GM18505 (cell line): Measurements from ENCODE around the gene INPP5K.

Source experiments
- ATAC-seq: cut with Tn5 transposase; IDR thresholded peaks from one replicate; pipeline ENCODE4 v1.9.1; 2021; ENCODE audit not compliant: unreplicated experiment
- POLR2A ChIP-seq: IDR thresholded peaks from 4 replicates; pipeline ENCODE4 v1.6.1; 2011; ENCODE audit warnings: borderline replicate concordance; ENCODE audit not compliant: insufficient read depth, insufficient read length; ENCODE audit errors: extremely low read depth

INPP5K gene

GRCh38 chr17:1503699-1504098 is 12.7 kb downstream of the INPP5K start:
- no peak for ATAC-seq
- no peak for TF ChIP-seq POLR2A

GRCh38 chr17:1498869-1499268 is 17.5 kb downstream of the INPP5K start:
- no peak for ATAC-seq
- no peak for TF ChIP-seq POLR2A

- no peak for TF ChIP-seq POLR2A
These were observed 18.2 kb downstream of the INPP5K start for GRCh38 chr17:1498233-1498632.

GRCh38 chr17:1497831-1498230 is 18.6 kb downstream of the INPP5K start:
- TF ChIP-seq POLR2A = no peak
- no peak for ATAC-seq

More at GRCh38 chr17:1498233-1498632, 18.2 kb downstream of the INPP5K start:
- ATAC-seq = no peak

GRCh38 chr17:1496869-1497268 is 19.5 kb downstream of the INPP5K start:
- no peak for ATAC-seq
- TF ChIP-seq POLR2A = no peak

GRCh38 chr17:1495265-1495989 is 21.0 kb downstream of the INPP5K start:
- TF ChIP-seq POLR2A = no peak

GRCh38 chr17:1494736-1495253 is 21.6 kb downstream of the INPP5K start:
- TF ChIP-seq POLR2A = no peak
- ATAC-seq = no peak

More at GRCh38 chr17:1495265-1495989, 21.0 kb downstream of the INPP5K start:
- ATAC-seq = no peak

- no peak for TF ChIP-seq POLR2A
- no peak for ATAC-seq
These were observed 22.2 kb downstream of the INPP5K start for GRCh38 chr17:1494203-1494602.

GRCh38 chr17:1493291-1493980 is 23.0 kb downstream of the INPP5K start:
- no peak for TF ChIP-seq POLR2A
- ATAC-seq = no peak

GRCh38 chr17:1492249-1493206 is 23.9 kb downstream of the INPP5K start, which contains the start of gene MYO1C:
Gene MYO1C, minus strand, starts transcription at chr17:1492686. Its CDS starts 199 bp downstream, at chr17:1492487.
- no peak for ATAC-seq

GRCh38 chr17:1491443-1492248 is 24.8 kb downstream of the INPP5K start:
- ATAC-seq = peak; percentile 44

More at GRCh38 chr17:1492249-1493206, 23.9 kb downstream of the INPP5K start, which contains the start of gene MYO1C:
- no peak for TF ChIP-seq POLR2A

More at GRCh38 chr17:1491443-1492248, 24.8 kb downstream of the INPP5K start:
- no peak for TF ChIP-seq POLR2A
